ENCODE results near the gene FERMT2.

Gene FERMT2

GRCh38 chr14:52902971-52903619, 47.8 kb downstream of the FERMT2 start:
- DNase-seq (ENCODE audit: low read depth, low spot score) = peak; percentile 57

- DNase-seq (ENCODE audit: low read depth, low spot score) = no peak
Measured at GRCh38 chr14:52901357-52901980, 49.4 kb downstream of the FERMT2 start.

- DNase-seq (ENCODE audit: low read depth, low spot score) = no peak
Measured at GRCh38 chr14:52900731-52901130, 50.1 kb downstream of the FERMT2 start.

- no peak for DNase-seq (ENCODE audit: low read depth, low spot score)
Measured at GRCh38 chr14:52898496-52898895, 52.4 kb downstream of the FERMT2 start.

- DNase-seq (ENCODE audit: low read depth, low spot score) = no peak
Measured at GRCh38 chr14:52895000-52895399, 55.9 kb downstream of the FERMT2 start.

GRCh38 chr14:52891800-52892199, 59.0 kb downstream of the FERMT2 start:
- peak; percentile 37 for DNase-seq (ENCODE audit: low read depth, low spot score)

GRCh38 chr14:52888839-52889838, 61.7 kb downstream of the FERMT2 start:
- DNase-seq (ENCODE audit: low read depth, low spot score) = no peak

- no peak for DNase-seq (ENCODE audit: low read depth, low spot score)
Measured at GRCh38 chr14:52888159-52888558, 62.7 kb downstream of the FERMT2 start.

- no peak for DNase-seq (ENCODE audit: low read depth, low spot score)
Measured at GRCh38 chr14:52885230-52885629, 65.6 kb downstream of the FERMT2 start.

- no peak for DNase-seq (ENCODE audit: low read depth, low spot score)
Measured at GRCh38 chr14:52883658-52884057, 67.2 kb downstream of the FERMT2 start.

- no peak for DNase-seq (ENCODE audit: low read depth, low spot score)
Measured at GRCh38 chr14:52882824-52883223, 68.0 kb downstream of the FERMT2 start.

GRCh38 chr14:52879958-52880357, 70.9 kb downstream of the FERMT2 start:
- DNase-seq (ENCODE audit: low read depth, low spot score) = peak; percentile 79

- no peak for DNase-seq (ENCODE audit: low read depth, low spot score)
Measured at GRCh38 chr14:52878946-52879345, 71.9 kb downstream of the FERMT2 start.

- DNase-seq (ENCODE audit: low read depth, low spot score) = no peak
Measured at GRCh38 chr14:52878469-52878868, 72.4 kb downstream of the FERMT2 start.

GRCh38 chr14:52877628-52878027, 73.2 kb downstream of the FERMT2 start:
- no peak for DNase-seq (ENCODE audit: low read depth, low spot score)

- peak; percentile 38 for DNase-seq (ENCODE audit: low read depth, low spot score)
Measured at GRCh38 chr14:52876806-52877205, 74.0 kb downstream of the FERMT2 start.

GRCh38 chr14:52876311-52876710, 74.5 kb downstream of the FERMT2 start:
- DNase-seq (ENCODE audit: low read depth, low spot score) = peak; percentile 60

- DNase-seq (ENCODE audit: low read depth, low spot score) = no peak
Measured at GRCh38 chr14:52875707-52876106, 75.1 kb downstream of the FERMT2 start.

- DNase-seq (ENCODE audit: low read depth, low spot score) = no peak
Measured at GRCh38 chr14:52874389-52874788, 76.5 kb downstream of the FERMT2 start.

- no peak for DNase-seq (ENCODE audit: low read depth, low spot score)
Measured at GRCh38 chr14:52873694-52874093, 77.2 kb downstream of the FERMT2 start.

GRCh38 chr14:52873065-52873464, 77.8 kb downstream of the FERMT2 start:
- no peak for DNase-seq (ENCODE audit: low read depth, low spot score)

- DNase-seq (ENCODE audit: low read depth, low spot score) = no peak
Measured at GRCh38 chr14:52871606-52872005, 79.2 kb downstream of the FERMT2 start.

All from astrocyte of the hippocampus (primary cell).